ENCODE data around the gene IL25.

Gene IL25

DNA sequence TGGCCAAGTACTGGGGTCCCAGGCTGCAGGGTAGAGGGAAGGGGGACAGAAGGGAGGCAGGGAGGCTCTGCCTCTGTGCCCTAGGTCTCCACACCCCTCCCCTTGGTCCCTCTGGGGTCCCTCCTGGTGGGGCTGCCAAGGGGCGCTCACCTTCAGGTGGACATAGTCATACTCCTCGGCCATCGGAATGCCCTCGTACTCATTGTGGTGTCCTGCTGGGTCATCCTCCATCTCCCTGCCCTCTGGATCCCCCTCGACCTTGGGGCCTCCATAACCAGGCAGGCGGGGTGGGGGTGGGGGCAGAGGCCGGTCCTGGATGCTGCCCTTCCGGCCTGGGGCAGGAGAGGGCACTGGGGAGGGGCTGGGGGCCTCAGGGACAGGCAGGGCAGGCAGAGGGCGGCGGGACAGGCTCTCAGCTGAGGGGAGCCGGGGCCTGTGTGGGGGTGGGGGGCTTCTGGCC is 13.4 kb upstream of the IL25 start:
- TF ChIP-seq, protein P1, sequence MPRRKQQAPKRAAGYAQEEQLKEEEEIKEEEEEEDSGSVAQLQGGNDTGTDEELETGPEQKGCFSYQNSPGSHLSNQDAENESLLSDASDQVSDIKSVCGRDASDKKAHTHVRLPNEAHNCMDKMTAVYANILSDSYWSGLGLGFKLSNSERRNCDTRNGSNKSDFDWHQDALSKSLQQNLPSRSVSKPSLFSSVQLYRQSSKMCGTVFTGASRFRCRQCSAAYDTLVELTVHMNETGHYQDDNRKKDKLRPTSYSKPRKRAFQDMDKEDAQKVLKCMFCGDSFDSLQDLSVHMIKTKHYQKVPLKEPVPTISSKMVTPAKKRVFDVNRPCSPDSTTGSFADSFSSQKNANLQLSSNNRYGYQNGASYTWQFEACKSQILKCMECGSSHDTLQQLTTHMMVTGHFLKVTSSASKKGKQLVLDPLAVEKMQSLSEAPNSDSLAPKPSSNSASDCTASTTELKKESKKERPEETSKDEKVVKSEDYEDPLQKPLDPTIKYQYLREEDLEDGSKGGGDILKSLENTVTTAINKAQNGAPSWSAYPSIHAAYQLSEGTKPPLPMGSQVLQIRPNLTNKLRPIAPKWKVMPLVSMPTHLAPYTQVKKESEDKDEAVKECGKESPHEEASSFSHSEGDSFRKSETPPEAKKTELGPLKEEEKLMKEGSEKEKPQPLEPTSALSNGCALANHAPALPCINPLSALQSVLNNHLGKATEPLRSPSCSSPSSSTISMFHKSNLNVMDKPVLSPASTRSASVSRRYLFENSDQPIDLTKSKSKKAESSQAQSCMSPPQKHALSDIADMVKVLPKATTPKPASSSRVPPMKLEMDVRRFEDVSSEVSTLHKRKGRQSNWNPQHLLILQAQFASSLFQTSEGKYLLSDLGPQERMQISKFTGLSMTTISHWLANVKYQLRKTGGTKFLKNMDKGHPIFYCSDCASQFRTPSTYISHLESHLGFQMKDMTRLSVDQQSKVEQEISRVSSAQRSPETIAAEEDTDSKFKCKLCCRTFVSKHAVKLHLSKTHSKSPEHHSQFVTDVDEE (CRISPR knock-in tag; IDR thresholded peaks at IDR 0.05) = no peak
- TF ChIP-seq, protein P2, sequence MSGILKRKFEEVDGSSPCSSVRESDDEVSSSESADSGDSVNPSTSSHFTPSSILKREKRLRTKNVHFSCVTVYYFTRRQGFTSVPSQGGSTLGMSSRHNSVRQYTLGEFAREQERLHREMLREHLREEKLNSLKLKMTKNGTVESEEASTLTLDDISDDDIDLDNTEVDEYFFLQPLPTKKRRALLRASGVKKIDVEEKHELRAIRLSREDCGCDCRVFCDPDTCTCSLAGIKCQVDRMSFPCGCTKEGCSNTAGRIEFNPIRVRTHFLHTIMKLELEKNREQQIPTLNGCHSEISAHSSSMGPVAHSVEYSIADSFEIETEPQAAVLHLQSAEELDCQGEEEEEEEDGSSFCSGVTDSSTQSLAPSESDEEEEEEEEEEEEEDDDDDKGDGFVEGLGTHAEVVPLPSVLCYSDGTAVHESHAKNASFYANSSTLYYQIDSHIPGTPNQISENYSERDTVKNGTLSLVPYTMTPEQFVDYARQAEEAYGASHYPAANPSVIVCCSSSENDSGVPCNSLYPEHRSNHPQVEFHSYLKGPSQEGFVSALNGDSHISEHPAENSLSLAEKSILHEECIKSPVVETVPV (CRISPR knock-in tag; IDR thresholded peaks at IDR 0.05) = no peak
- TF ChIP-seq PPARA (CRISPR knock-in tag; IDR thresholded peaks at IDR 0.05; ENCODE audit: borderline replicate concordance) = no peak
- TF ChIP-seq ZFP3 (CRISPR knock-in tag; IDR thresholded peaks at IDR 0.05) = no peak
- TF ChIP-seq RARB (CRISPR knock-in tag; IDR thresholded peaks at IDR 0.05) = no peak
- no peak for TF ChIP-seq GLIS3 (CRISPR knock-in tag; IDR thresholded peaks at IDR 0.05)
- no peak for ATAC-seq

DNA sequence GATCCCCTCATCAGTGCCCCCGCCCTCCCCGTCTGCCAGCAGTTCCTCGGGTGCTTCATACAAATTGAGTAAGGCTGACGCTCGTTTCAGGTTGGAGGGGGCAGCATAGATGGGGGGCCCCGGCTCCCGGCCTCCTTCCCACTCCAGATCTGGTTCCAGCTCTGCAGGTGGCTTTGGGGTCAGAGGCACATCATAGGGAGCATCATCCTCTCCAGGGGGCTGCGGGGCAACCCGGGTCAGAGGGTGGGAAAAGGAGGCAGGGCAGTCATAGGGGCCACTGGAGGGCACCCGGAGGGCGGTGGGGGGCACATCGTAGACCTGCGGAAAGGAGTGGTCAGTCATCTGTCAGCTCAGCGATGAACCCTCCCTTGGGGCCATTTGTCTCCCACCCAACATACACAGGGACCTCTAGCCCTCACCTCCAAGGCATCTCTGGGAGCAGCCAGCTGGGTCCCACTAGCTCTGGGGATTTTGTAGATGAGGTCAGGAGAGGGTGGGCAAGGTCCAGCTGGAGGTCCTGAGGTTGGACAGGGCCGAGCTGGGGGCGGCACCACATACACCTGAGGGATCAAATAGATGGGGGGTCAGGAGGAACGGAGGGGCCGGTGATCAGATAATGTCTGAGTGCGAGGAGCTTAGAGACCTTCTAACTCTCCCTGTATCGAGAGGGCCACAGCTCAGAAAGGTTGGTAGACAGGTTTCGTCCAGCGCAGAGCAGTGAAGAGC is 12.7 kb upstream of the IL25 start:
- no peak for ATAC-seq
- TF ChIP-seq, protein P3, sequence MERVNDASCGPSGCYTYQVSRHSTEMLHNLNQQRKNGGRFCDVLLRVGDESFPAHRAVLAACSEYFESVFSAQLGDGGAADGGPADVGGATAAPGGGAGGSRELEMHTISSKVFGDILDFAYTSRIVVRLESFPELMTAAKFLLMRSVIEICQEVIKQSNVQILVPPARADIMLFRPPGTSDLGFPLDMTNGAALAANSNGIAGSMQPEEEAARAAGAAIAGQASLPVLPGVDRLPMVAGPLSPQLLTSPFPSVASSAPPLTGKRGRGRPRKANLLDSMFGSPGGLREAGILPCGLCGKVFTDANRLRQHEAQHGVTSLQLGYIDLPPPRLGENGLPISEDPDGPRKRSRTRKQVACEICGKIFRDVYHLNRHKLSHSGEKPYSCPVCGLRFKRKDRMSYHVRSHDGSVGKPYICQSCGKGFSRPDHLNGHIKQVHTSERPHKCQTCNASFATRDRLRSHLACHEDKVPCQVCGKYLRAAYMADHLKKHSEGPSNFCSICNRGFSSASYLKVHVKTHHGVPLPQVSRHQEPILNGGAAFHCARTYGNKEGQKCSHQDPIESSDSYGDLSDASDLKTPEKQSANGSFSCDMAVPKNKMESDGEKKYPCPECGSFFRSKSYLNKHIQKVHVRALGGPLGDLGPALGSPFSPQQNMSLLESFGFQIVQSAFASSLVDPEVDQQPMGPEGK (CRISPR knock-in tag; IDR thresholded peaks at IDR 0.05; ENCODE audit: borderline replicate concordance) = no peak
- no peak for TF ChIP-seq ISL1 (CRISPR knock-in tag; IDR thresholded peaks at IDR 0.05)
- no peak for TF ChIP-seq ZNF8 (CRISPR knock-in tag; IDR thresholded peaks at IDR 0.05)
- no peak for TF ChIP-seq ARNTL (CRISPR knock-in tag; IDR thresholded peaks at IDR 0.05; ENCODE audit: borderline replicate concordance, low read depth)
- no peak for TF ChIP-seq OSR1 (CRISPR knock-in tag; IDR thresholded peaks at IDR 0.05)
- no peak for TF ChIP-seq PPARA (CRISPR knock-in tag; IDR thresholded peaks at IDR 0.05; ENCODE audit: borderline replicate concordance)
- no peak for TF ChIP-seq TCF4 (CRISPR knock-in tag; IDR thresholded peaks at IDR 0.05; ENCODE audit: borderline replicate concordance)
- TF ChIP-seq, protein P2 (CRISPR knock-in tag; IDR thresholded peaks at IDR 0.05) = no peak
- no peak for TF ChIP-seq ZNF70 (CRISPR knock-in tag; IDR thresholded peaks at IDR 0.05)
- TF ChIP-seq SNAI2 (CRISPR knock-in tag; IDR thresholded peaks at IDR 0.05) = no peak
- no peak for TF ChIP-seq BACH2 (CRISPR knock-in tag; IDR thresholded peaks at IDR 0.05; ENCODE audit: borderline replicate concordance)
- no peak for TF ChIP-seq ZFP3 (CRISPR knock-in tag; IDR thresholded peaks at IDR 0.05)
- TF ChIP-seq, protein P1 (CRISPR knock-in tag; IDR thresholded peaks at IDR 0.05) = no peak
- TF ChIP-seq ZNF565 (CRISPR knock-in tag; conservative IDR thresholded peaks at IDR 0.05; ENCODE audit: low read depth) = no peak
- no peak for TF ChIP-seq GLIS3 (CRISPR knock-in tag; IDR thresholded peaks at IDR 0.05)
- TF ChIP-seq, protein P4, sequence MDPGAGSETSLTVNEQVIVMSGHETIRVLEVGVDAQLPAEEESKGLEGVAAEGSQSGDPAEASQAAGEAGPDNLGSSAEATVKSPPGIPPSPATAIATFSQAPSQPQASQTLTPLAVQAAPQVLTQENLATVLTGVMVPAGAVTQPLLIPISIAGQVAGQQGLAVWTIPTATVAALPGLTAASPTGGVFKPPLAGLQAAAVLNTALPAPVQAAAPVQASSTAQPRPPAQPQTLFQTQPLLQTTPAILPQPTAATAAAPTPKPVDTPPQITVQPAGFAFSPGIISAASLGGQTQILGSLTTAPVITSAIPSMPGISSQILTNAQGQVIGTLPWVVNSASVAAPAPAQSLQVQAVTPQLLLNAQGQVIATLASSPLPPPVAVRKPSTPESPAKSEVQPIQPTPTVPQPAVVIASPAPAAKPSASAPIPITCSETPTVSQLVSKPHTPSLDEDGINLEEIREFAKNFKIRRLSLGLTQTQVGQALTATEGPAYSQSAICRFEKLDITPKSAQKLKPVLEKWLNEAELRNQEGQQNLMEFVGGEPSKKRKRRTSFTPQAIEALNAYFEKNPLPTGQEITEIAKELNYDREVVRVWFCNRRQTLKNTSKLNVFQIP (CRISPR knock-in tag; IDR thresholded peaks at IDR 0.05; ENCODE audit: borderline replicate concordance, low read depth) = no peak
- no peak for TF ChIP-seq ZC3H10 (CRISPR knock-in tag; IDR thresholded peaks at IDR 0.05)
- no peak for TF ChIP-seq RARB (CRISPR knock-in tag; IDR thresholded peaks at IDR 0.05)
- TF ChIP-seq CSDC2 (CRISPR knock-in tag; IDR thresholded peaks at IDR 0.05) = no peak
- TF ChIP-seq TOX (CRISPR knock-in tag; IDR thresholded peaks at IDR 0.05; ENCODE audit: borderline replicate concordance) = no peak
